ENCODE results near the gene SOX15. TPM values are rescaled to one million over a fixed set of nuclear protein-coding genes. Genes with fewer than 3 reads are reported as not detected.

Gene SOX15
- total and polyA plus RNA-seq, 2 of the 4 experiments (the other 2 are of a cell fraction), result 0.18 to 0.62 TPM

DNA sequence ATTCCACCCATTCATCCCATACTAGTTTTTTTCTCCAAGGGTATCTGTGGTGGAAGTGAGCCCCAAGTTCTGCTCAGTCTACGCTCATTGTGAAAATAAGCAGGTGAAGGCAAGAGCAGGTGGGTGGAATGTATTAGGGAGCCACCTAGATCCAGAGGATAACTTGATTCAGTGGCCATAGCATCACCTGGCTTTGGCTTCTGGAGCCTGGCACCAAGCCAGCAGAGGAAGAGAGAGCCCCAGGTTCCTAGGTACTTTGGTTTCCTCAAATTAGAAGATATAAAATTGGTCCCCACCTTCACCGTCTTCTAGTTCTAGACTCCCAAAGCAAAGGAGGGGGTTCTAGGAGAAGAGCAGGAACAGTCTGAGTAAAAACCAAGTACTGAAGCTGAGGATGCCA, 20.7 kb upstream of the SOX15 start:
- Histone ChIP-seq H3K18ac (ENCODE audit: low read depth, low read length) (no peak overlapping the region), H4K20me1 (ENCODE audit: insufficient read depth, low read length) (peaks cover 62% of the 10 kb centered on the region), H3K23ac (ENCODE audit: low read depth, low read length) (0 out of 2 replicates have a peak overlapping the region, but pooled peaks have one; percentile 59), H4K8ac (ENCODE audit: low read depth in 2 of 2, low read length in 2 of 2) (no peak overlapping the region), H2BK15ac (ENCODE audit: low read depth, low read length) (no peak overlapping the region), H3K4me3 (ENCODE audit: insufficient read depth, low read depth, low read length) (no peak overlapping the region), H3K27me3 (ENCODE audit: control insufficient read depth, insufficient read depth, low read length) (no peaks in the 10 kb centered on the region), H3K4me2 (ENCODE audit: low read depth, low read length) (no peak overlapping the region), H2AFZ (replicated peaks; ENCODE audit: low read length, poor library complexity) (no peak overlapping the region), H3K4me1 (ENCODE audit: control insufficient read depth, insufficient read depth, low read length) (peaks cover 9% of the 10 kb centered on the region), H2AK9ac (replicated peaks; ENCODE audit: low read depth, low read length, poor library complexity) (no peak overlapping the region), H3K14ac (replicated peaks; ENCODE audit: low read depth, low read length) (no peak overlapping the region), H2AK5ac (ENCODE audit: low read depth, low read length) (no peak overlapping the region), H3K9me3 (ENCODE audit: control insufficient read depth, insufficient read depth, low read length) (no peaks in the 10 kb centered on the region), H4K5ac (ENCODE audit: low read depth, low read length) (no peak overlapping the region), H2BK120ac (ENCODE audit: low read depth, low read length) (no peak overlapping the region), H3K56ac (ENCODE audit: extremely low read depth, insufficient read depth, low read length) (no peak overlapping the region), H3K27ac (ENCODE audit: insufficient read depth, low read length) (no peak overlapping the region), H3K79me1 (ENCODE audit: low read depth in 1 of 2, low read length in 2 of 2) (peaks cover 50 to 74% of the 10 kb centered on the region in 2 experiments), H3K36me3 (ENCODE audit: control insufficient read depth, insufficient read depth, low read length) (peaks cover 9% of the 10 kb centered on the region), H4K91ac (ENCODE audit: insufficient read depth, low read depth, low read length) (no peak overlapping the region), H3K4ac (ENCODE audit: low read depth, low read length) (no peak overlapping the region), H2BK5ac (ENCODE audit: low read depth, low read length, poor library complexity, severe bottlenecking) (no peak overlapping the region), H3K9me1 (ENCODE audit: insufficient read depth, low read length) (peaks cover 16% of the 10 kb centered on the region), H2BK20ac (ENCODE audit: low read depth, low read length) (no peak overlapping the region), H3K9ac (ENCODE audit: low read depth, low read length) (no peak overlapping the region)
- BruUV-seq (replicated peaks), result no TSS peak
- dilution Hi-C loops (cut with HindIII; ENCODE audit: low sequenced_read_pairs, unreplicated experiment) (no loop called here), intact Hi-C loops (cut with micrococcal nuclease) (no loop called here), in situ Hi-C loops (cut with MboI; ENCODE audit: low sequenced_read_pairs) (no loop called here)
- POLR2A ChIA-PET (ENCODE audit: unreplicated experiment), result no interaction called here
- DNase-seq (no peak), ATAC-seq (ENCODE audit: low read depth) (no peak)
- CTCF ChIA-PET, result no interaction called here
- no CpG with 5 or more reads among the region's 2 CpGs for WGBS, 2 experiments (ENCODE audit: extremely low coverage in 2 of 2, insufficient read length in 1 of 2)
- TF ChIP-seq NFE2L2 (IDR thresholded peaks at IDR 0.05; ENCODE audit: low read depth, low read length) (no peak), MXI1 (IDR thresholded peaks at IDR 0.05; ENCODE audit: borderline replicate concordance, low read depth, low read length) (no peak), MAFK (IDR thresholded peaks at IDR 0.05; ENCODE audit: low read depth, low read length) (no peak), SMC3 (IDR thresholded peaks at IDR 0.05; ENCODE audit: low read depth, low read length) (no peak), MAZ (IDR thresholded peaks at IDR 0.05; ENCODE audit: borderline replicate concordance, low read depth, low read length) (no peak), CEBPB (IDR thresholded peaks at IDR 0.05; ENCODE audit: low read depth, low read length) (no peak), CHD1 (IDR thresholded peaks at IDR 0.05; ENCODE audit: low read depth, low read length) (no peak), RCOR1 (IDR thresholded peaks at IDR 0.05; ENCODE audit: insufficient replicate concordance, low read length) (no peak)
- TF ChIP-seq, protein P1, sequence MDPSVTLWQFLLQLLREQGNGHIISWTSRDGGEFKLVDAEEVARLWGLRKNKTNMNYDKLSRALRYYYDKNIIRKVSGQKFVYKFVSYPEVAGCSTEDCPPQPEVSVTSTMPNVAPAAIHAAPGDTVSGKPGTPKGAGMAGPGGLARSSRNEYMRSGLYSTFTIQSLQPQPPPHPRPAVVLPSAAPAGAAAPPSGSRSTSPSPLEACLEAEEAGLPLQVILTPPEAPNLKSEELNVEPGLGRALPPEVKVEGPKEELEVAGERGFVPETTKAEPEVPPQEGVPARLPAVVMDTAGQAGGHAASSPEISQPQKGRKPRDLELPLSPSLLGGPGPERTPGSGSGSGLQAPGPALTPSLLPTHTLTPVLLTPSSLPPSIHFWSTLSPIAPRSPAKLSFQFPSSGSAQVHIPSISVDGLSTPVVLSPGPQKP (IDR thresholded peaks at IDR 0.05; ENCODE audit: borderline replicate concordance, low read depth, low read length), result no peak
- TF ChIP-seq, protein P2, sequence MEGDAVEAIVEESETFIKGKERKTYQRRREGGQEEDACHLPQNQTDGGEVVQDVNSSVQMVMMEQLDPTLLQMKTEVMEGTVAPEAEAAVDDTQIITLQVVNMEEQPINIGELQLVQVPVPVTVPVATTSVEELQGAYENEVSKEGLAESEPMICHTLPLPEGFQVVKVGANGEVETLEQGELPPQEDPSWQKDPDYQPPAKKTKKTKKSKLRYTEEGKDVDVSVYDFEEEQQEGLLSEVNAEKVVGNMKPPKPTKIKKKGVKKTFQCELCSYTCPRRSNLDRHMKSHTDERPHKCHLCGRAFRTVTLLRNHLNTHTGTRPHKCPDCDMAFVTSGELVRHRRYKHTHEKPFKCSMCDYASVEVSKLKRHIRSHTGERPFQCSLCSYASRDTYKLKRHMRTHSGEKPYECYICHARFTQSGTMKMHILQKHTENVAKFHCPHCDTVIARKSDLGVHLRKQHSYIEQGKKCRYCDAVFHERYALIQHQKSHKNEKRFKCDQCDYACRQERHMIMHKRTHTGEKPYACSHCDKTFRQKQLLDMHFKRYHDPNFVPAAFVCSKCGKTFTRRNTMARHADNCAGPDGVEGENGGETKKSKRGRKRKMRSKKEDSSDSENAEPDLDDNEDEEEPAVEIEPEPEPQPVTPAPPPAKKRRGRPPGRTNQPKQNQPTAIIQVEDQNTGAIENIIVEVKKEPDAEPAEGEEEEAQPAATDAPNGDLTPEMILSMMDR (conservative IDR thresholded peaks at IDR 0.05; ENCODE audit: low read depth, low read length), result no peak
